Trophoblast cell (in vitro differentiated cells and primary cell): Measurements from ENCODE around the gene DENND4A.
A peak's percentile ranks its signal among the peaks of the same experiment; 100 is the strongest.
"Not testable (repeated sequence)": the region's sequence is repeated elsewhere in the genome, so short reads cannot be mapped to it uniquely, and the experiment has no call there.

Experiments
- DNase-seq, 2 donors: peaks; one replicate each; pipeline ENCODE4 v3.0.0-alpha.2; 2016
- H2AFZ ChIP-seq: 2 replicates; pipeline ENCODE4 v1.6.1; 2013; ENCODE audit warnings: low read length, moderate library complexity, mild to moderate bottlenecking; ENCODE audit not compliant: insufficient read depth, poor library complexity
- H2AK5ac ChIP-seq: 2 replicates; pipeline ENCODE4 v1.6.1; 2013; ENCODE audit warnings: mild to moderate bottlenecking, low read length
- H2BK120ac ChIP-seq: 2 replicates; pipeline ENCODE4 v1.6.1; 2013; ENCODE audit warnings: low read length, mild to moderate bottlenecking, moderate library complexity; ENCODE audit not compliant: insufficient read depth, poor library complexity
- H2BK12ac ChIP-seq: 2 replicates; pipeline ENCODE4 v1.6.1; 2013; ENCODE audit warnings: mild to moderate bottlenecking, low read length, moderate library complexity
- H2BK5ac ChIP-seq: 2 replicates; pipeline ENCODE4 v1.6.1; 2013; ENCODE audit warnings: low read length, low read depth, moderate library complexity, mild to moderate bottlenecking; ENCODE audit not compliant: poor library complexity
- H3K14ac ChIP-seq: 2 replicates; pipeline ENCODE4 v1.6.1; 2013; ENCODE audit warnings: mild to moderate bottlenecking, low read length
- H3K18ac ChIP-seq: 2 replicates; pipeline ENCODE4 v1.6.1; 2013; ENCODE audit warnings: mild to moderate bottlenecking, low read length
- H3K23ac ChIP-seq: 2 replicates; pipeline ENCODE4 v1.6.1; 2013; ENCODE audit warnings: low read length
- H3K27ac ChIP-seq: 2 replicates; pipeline ENCODE4 v1.5.1; 2013; ENCODE audit warnings: low read depth, mild to moderate bottlenecking, inconsistent platforms, low read length, moderate library complexity
- H3K27me3 ChIP-seq: 2 replicates; pipeline ENCODE4 v1.6.1; 2013; ENCODE audit warnings: inconsistent platforms, mild to moderate bottlenecking, low read length, moderate library complexity; ENCODE audit not compliant: insufficient read depth
- H3K36me3 ChIP-seq, 2 experiments: 1 replicate in 1 of 2; 2 replicates in 1 of 2; pipeline ENCODE4 v1.6.1; 2013; ENCODE audit warnings: low read length in 2 of 2, mild to moderate bottlenecking in 2 of 2, moderate library complexity in 1 of 2; ENCODE audit not compliant: insufficient read depth in 2 of 2, control insufficient read depth in 1 of 2
- H3K4ac ChIP-seq: 2 replicates; pipeline ENCODE4 v1.6.1; 2013; ENCODE audit warnings: low read depth, mild to moderate bottlenecking, low read length, moderate library complexity
- H3K4me1 ChIP-seq, 2 experiments: 1 replicate in 1 of 2; 2 replicates in 1 of 2; pipeline ENCODE4 v1.6.1; 2013; ENCODE audit warnings: low read length in 2 of 2, mild to moderate bottlenecking in 2 of 2, moderate library complexity in 1 of 2; ENCODE audit not compliant: insufficient read depth in 2 of 2, control insufficient read depth in 1 of 2
- H3K4me2 ChIP-seq: 2 replicates; pipeline ENCODE4 v1.6.1; 2013; ENCODE audit warnings: inconsistent platforms, mild to moderate bottlenecking, low read length, moderate library complexity
- H3K4me3 ChIP-seq: 2 replicates; pipeline ENCODE4 v1.5.1; 2013; ENCODE audit warnings: mild to moderate bottlenecking, low read depth, low read length, inconsistent platforms
- H3K79me1 ChIP-seq: one replicate; pipeline ENCODE4 v1.6.1; 2013; ENCODE audit warnings: low read length
- H3K79me2 ChIP-seq: 2 replicates; pipeline ENCODE4 v1.6.1; 2013; ENCODE audit warnings: low read length, mild to moderate bottlenecking; ENCODE audit not compliant: control insufficient read depth, insufficient read depth, poor library complexity
- H3K9ac ChIP-seq: 2 replicates; pipeline ENCODE4 v1.6.1; 2013; ENCODE audit warnings: mild to moderate bottlenecking, low read length
- H3K9me3 ChIP-seq: 2 replicates; pipeline ENCODE4 v1.6.1; 2013; ENCODE audit warnings: low read depth, mild to moderate bottlenecking, control low read depth, inconsistent platforms, low read length; ENCODE audit not compliant: insufficient read depth
- H4K12ac ChIP-seq: 2 replicates; pipeline ENCODE4 v1.6.1; 2013; ENCODE audit warnings: low read depth, mild to moderate bottlenecking, low read length, moderate library complexity
- H4K8ac ChIP-seq: 2 replicates; pipeline ENCODE4 v1.6.1; 2013; ENCODE audit warnings: low read depth, mild to moderate bottlenecking, low read length, moderate library complexity
- H4K91ac ChIP-seq: one replicate; pipeline ENCODE4 v1.6.1; 2013; ENCODE audit warnings: low read depth, mild to moderate bottlenecking, low read length, moderate library complexity
- WGBS: extraction: QIAGEN DNeasy Blood & Tissue Kit; methylation state at CpG from one replicate; pipeline ENCODE4 v1.1.7; 2013; ENCODE audit warnings: missing lambda C conversion rate; ENCODE audit not compliant: insufficient read length, insufficient coverage; ENCODE audit errors: extremely low coverage; 5-methylcytosine and 5-hydroxymethylcytosine counted together

DENND4A gene

DNA sequence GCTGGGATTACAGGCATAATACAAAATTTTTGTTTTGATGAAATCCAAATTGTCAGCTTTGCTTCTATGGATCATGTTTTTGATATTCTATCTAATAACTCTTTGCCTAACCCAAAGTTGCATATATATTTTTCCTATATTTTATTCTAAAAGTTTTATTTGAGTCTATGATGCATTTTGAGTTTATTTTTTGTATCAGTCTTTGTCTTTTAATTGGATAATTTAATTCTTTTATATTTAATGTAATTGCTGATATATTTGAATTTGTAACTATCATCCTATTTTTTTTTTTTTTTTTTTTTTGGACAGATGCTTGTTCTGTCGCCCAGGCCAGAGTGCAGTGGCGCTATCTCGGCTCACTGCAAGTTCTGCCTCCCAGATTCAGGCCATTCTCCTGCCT lies 19.7 kb upstream of the DENND4A start:
- WGBS: no CpG with 5 or more reads among the region's 3 CpGs
- Histone ChIP-seq H4K91ac (no peak overlapping the region), H3K79me1 (no peaks in the 10 kb centered on the region), H2BK120ac (no peak overlapping the region), H3K9ac (no peak overlapping the region), H2AK5ac (no peak overlapping the region), H3K79me2 (no peaks in the 10 kb centered on the region), H3K4me2 (no peak overlapping the region), H2BK12ac (no peak overlapping the region), H3K18ac (no peak overlapping the region), H3K4ac (no peak overlapping the region), H4K12ac (no peak overlapping the region), H3K27me3 (no peaks in the 10 kb centered on the region), H3K9me3 (no peaks in the 10 kb centered on the region), H2BK5ac (no peak overlapping the region), H3K4me3 (no peak overlapping the region), H3K36me3 (no peaks in the 10 kb centered on the region), H4K8ac (no peak overlapping the region), H3K4me1 (no peaks in the 10 kb centered on the region), H3K23ac (no peak overlapping the region), H2AFZ (no peak overlapping the region), H3K14ac (no peak overlapping the region), H3K27ac (no peak overlapping the region)
- DNase-seq: no peak

DNA sequence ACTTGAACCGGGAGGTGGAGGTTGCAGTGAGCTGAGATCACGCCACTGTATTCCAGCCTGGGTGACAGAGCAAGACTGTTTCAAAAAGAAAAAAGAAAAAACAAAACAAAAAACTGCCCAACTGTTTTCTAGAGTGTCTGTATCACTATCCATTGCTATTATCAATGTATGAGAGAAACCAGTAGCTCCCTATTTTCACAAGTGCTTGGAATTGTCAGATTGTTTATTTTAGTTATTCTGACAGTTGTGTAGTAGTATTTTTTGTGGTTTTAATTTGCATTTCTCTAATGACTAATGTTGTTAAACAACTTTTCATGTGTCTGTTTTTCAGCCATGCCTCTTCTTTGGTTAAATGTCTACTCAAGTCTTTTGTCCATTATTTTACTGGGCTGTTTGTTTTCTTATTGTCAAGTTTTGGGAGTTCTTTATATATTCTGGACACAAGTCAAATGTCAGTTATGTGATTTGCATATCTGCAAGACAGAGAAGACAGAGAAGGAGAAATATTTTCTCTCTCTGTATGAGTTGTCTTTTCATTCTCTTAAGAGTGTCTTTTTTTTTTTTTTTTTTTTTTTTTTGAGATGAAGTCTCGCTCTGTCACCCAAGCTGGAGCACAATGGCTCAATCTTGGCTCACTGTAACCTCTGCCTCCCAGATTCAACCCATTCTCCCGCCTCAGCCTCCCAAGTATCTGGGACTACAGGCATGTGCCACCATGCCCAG lies 19.1 kb upstream of the DENND4A start:
- H2BK5ac ChIP-seq, H3K9me3 ChIP-seq, H3K79me2 ChIP-seq, H4K91ac ChIP-seq, H2AFZ ChIP-seq, H3K14ac ChIP-seq, H4K12ac ChIP-seq, H2BK120ac ChIP-seq, H2AK5ac ChIP-seq, H3K27ac ChIP-seq, H3K27me3 ChIP-seq, H3K4ac ChIP-seq, H3K18ac ChIP-seq, DNase-seq, H3K79me1 ChIP-seq, H3K4me1 ChIP-seq, H3K9ac ChIP-seq, H3K4me2 ChIP-seq, H3K36me3 ChIP-seq, H4K8ac ChIP-seq, H3K23ac ChIP-seq, H3K4me3 ChIP-seq, H2BK12ac ChIP-seq: not testable (repeated sequence)
- WGBS: no CpG with 5 or more reads among the region's 4 CpGs

DNA sequence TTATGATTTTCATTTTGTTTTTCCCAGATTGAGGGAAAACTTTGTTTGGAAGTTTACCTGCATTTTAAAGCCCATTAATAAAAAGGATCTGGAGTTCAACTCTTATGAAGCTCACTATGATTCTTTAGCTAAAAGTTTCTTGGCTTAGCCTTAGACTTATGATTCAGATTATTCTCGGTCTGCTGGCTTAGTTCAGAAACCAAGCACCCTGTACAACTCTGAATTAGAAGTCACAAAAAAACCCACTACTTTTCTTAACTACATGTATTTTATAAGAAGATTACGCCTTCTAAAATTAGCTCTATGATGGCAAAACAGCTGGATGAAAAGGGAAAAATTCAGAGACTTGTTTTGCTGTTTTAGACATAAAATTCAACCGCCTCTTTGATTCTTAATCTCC lies 14.3 kb upstream of the DENND4A start:
- Histone ChIP-seq H3K18ac (no peak overlapping the region), H3K4me3 (no peak overlapping the region), H4K91ac (no peak overlapping the region), H3K36me3 (no peaks in the 10 kb centered on the region), H2AFZ (no peak overlapping the region), H2AK5ac (no peak overlapping the region), H3K27ac (no peak overlapping the region), H3K79me1 (no peaks in the 10 kb centered on the region), H3K27me3 (no peaks in the 10 kb centered on the region), H3K9me3 (no peaks in the 10 kb centered on the region), H2BK12ac (no peak overlapping the region), H3K4me1 (no peaks in the 10 kb centered on the region), H4K12ac (no peak overlapping the region), H4K8ac (no peak overlapping the region), H2BK5ac (no peak overlapping the region), H3K4ac (no peak overlapping the region), H3K4me2 (no peak overlapping the region), H3K23ac (no peak overlapping the region), H3K9ac (no peak overlapping the region), H2BK120ac (no peak overlapping the region), H3K14ac (no peak overlapping the region), H3K79me2 (no peaks in the 10 kb centered on the region)
- no CpG with 5 or more reads among the region's 3 CpGs for WGBS
- no peak for DNase-seq

DNA sequence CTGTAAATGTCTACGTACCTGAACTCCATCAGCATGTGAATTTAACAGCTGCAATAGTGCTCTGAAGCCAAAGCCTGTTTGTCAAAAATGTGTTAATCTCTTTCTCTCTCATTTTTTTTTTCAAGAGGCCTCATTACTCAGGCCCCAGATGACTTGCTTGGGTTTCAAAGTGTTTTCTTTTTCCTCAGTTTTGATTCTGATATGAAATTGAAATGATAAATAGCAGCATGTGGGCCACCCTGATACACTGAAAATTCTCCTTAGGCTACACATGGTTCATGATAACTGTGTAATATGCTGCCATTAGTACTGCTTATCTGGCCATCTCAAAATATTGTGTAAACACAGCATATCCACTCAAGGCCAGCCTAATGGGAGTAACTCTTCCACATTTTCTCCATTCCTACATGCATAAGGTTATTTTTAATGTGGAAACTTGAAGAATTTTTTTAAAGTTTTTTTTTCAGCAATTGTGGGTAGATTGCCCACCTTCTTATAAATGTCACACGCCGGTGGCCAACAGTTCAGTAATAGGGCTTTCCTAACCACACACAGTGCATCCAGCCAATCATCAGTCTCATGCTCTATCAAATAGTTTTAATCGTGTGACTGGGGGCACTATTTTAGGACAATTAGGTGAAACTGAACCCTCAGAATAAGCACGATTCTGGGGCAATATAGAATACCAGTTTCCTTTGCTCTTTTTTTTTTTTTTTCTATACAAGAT lies 13.1 kb upstream of the DENND4A start:
- Histone ChIP-seq H3K4me2 (no peak overlapping the region), H3K14ac (no peak overlapping the region), H3K23ac (no peak overlapping the region), H2BK12ac (no peak overlapping the region), H2BK120ac (no peak overlapping the region), H3K9ac (no peak overlapping the region), H3K27me3 (no peaks in the 10 kb centered on the region), H4K91ac (no peak overlapping the region), H3K9me3 (no peaks in the 10 kb centered on the region), H3K4me1 (no peaks in the 10 kb centered on the region), H3K36me3 (no peaks in the 10 kb centered on the region), H3K4me3 (no peak overlapping the region), H4K12ac (no peak overlapping the region), H2AFZ (no peak overlapping the region), H4K8ac (no peak overlapping the region), H3K18ac (no peak overlapping the region), H3K79me1 (no peaks in the 10 kb centered on the region), H3K27ac (no peak overlapping the region), H2BK5ac (no peak overlapping the region), H3K79me2 (no peaks in the 10 kb centered on the region), H2AK5ac (no peak overlapping the region), H3K4ac (no peak overlapping the region)
- WGBS: no CpG with 5 or more reads among the region's 5 CpGs
- DNase-seq: peak; percentile 70 to 94
